Neural crest cell (in vitro differentiated cells): ENCODE data around the gene NUMBL. TPM values are rescaled to one million over a fixed set of nuclear protein-coding genes. Genes with fewer than 3 reads are reported as not detected.

Source experiments
- DNase-seq: peaks from one replicate; pipeline ENCODE4 v3.0.0; 2021; ENCODE audit warnings: low read depth, mixed read lengths, low spot score
- H3K27ac Mint-ChIP-seq: one replicate; pipeline ENCODE4 v1.8.0; 2021; ENCODE audit warnings: mild to moderate bottlenecking, mixed read lengths; ENCODE audit not compliant: unreplicated experiment
- H3K27me3 Mint-ChIP-seq: 2 replicates; pipeline ENCODE4 v1.8.0; 2021; ENCODE audit warnings: low read depth, mild to moderate bottlenecking, mixed read lengths
- H3K36me3 Mint-ChIP-seq: 2 replicates; pipeline ENCODE4 v1.8.0; 2021; ENCODE audit warnings: low read depth, mild to moderate bottlenecking, mixed read lengths
- H3K4me1 Mint-ChIP-seq: 2 replicates; pipeline ENCODE4 v1.8.0; 2021; ENCODE audit warnings: mixed read lengths
- H3K4me3 Mint-ChIP-seq: one replicate; pipeline ENCODE4 v1.8.0; 2021; ENCODE audit warnings: mild to moderate bottlenecking, mixed read lengths
- H3K9me3 Mint-ChIP-seq: 2 replicates; pipeline ENCODE4 v1.8.0; 2021; ENCODE audit warnings: mixed read lengths
- total RNA-seq: library from RNA; stranded (reverse); gene quantifications from 2 replicates; pipeline ENCODE4 v1.2.1, GENCODE V29; 2021
- TF ChIP-seq, protein P1 (sequence below): fragments of 200-600 bp; sonication (generic); conservative IDR thresholded peaks from 2 replicates; pipeline ENCODE4 v1.5.0; 2021; ENCODE audit warnings: antibody characterized with exemption, mild to moderate bottlenecking

Gene NUMBL
- total RNA-seq, 1 donor from 2014 or later: 26.8 TPM

DNA sequence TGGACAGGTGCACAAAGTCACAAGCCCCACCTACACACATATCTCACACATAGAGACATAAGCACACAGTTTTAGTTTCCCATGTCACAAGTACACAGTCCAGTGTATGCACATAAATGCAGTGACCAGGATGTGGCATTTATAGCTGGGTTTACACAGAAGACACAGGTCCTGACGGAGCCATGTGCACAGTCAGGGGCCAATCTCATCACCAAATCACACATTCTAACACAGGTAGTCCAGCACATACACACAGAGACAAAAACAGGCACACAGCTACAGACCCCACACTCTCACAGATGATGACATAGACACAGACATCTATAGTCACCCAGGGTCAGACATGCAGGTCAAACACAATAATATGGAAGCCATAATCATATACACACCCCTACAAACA, 2.1 kb downstream of the NUMBL start:
- H3K9me3 Mint-ChIP-seq: no peaks in the 10 kb centered on the region
- H3K4me1 Mint-ChIP-seq: peaks cover 5% of the 10 kb centered on the region

DNA sequence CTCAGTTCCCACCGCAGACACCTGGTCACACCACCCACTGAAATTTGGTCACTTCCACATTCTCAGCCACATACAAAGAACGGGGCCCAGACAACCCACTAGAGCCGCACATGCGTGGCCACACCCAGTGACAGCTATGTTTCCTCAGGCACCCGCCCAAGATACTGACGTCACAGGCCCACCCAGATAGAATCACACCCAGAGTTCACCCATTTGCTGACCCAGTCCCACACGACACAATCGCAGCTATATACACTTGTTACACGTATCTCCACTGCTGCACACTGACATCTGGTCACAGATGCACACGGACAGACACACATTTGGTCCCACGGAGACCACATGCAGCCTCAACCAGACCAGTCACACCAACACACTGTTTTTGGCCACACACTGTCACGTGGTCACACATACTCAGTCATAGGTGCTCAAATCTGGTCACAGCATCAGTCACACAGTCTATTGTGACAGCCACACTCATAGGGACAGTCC, 2.9 kb downstream of the NUMBL start:
- peaks cover 5% of the 10 kb centered on the region for H3K4me1 Mint-ChIP-seq
- H3K27ac Mint-ChIP-seq: no peak overlapping the region
- peaks cover 13% of the 10 kb centered on the region for H3K36me3 Mint-ChIP-seq
- no peak overlapping the region for H3K4me3 Mint-ChIP-seq
- no peak for DNase-seq
- TF ChIP-seq, protein P1, sequence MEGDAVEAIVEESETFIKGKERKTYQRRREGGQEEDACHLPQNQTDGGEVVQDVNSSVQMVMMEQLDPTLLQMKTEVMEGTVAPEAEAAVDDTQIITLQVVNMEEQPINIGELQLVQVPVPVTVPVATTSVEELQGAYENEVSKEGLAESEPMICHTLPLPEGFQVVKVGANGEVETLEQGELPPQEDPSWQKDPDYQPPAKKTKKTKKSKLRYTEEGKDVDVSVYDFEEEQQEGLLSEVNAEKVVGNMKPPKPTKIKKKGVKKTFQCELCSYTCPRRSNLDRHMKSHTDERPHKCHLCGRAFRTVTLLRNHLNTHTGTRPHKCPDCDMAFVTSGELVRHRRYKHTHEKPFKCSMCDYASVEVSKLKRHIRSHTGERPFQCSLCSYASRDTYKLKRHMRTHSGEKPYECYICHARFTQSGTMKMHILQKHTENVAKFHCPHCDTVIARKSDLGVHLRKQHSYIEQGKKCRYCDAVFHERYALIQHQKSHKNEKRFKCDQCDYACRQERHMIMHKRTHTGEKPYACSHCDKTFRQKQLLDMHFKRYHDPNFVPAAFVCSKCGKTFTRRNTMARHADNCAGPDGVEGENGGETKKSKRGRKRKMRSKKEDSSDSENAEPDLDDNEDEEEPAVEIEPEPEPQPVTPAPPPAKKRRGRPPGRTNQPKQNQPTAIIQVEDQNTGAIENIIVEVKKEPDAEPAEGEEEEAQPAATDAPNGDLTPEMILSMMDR: no peak
- peaks cover 2% of the 10 kb centered on the region for H3K27me3 Mint-ChIP-seq
- no peaks in the 10 kb centered on the region for H3K9me3 Mint-ChIP-seq

More for the DNA sequence above, 2.1 kb downstream of the NUMBL start:
- peaks cover 2% of the 10 kb centered on the region for H3K27me3 Mint-ChIP-seq
- H3K36me3 Mint-ChIP-seq: peaks cover 11% of the 10 kb centered on the region
- H3K27ac Mint-ChIP-seq: no peak overlapping the region
- TF ChIP-seq, protein P1: no peak
- no peak for DNase-seq
- no peak overlapping the region for H3K4me3 Mint-ChIP-seq

DNA sequence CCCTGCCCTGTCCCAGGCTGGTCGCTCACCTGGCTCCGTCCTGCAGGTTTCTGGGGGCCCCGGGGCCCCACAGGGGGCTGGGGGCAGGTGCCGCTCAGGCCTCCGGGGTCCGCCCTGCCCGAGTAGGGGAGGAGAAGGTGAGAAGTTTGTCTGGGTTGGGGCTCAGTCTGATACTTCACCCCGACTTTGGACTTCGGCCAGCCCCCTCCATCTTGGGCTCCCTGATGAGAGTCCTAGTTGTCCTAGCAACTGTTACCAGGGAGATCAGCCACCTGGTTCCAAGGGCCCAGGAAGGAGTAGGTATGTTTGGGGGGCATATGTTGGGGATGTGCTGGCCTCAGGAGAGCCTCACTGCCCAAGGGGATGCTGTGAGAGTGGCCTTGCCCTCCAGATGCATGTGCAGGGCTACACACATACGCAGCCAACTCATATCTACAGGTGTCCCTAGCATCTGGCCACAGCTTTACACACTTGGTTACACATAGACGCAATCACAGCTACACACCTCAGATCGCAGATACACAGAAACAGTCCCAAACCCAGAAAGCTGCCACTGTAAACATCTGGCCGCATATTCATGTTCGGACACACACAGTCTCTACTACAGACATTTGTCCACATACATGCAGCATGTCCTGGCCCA, 3.4 kb downstream of the NUMBL start:
- no peaks in the 10 kb centered on the region for H3K9me3 Mint-ChIP-seq
- H3K4me3 Mint-ChIP-seq: no peak overlapping the region
- DNase-seq: no peak
- TF ChIP-seq, protein P1: no peak
- H3K36me3 Mint-ChIP-seq: peaks cover 13% of the 10 kb centered on the region
- H3K27ac Mint-ChIP-seq: no peak overlapping the region
- peaks cover 2% of the 10 kb centered on the region for H3K27me3 Mint-ChIP-seq
- H3K4me1 Mint-ChIP-seq: peaks cover 5% of the 10 kb centered on the region

DNA sequence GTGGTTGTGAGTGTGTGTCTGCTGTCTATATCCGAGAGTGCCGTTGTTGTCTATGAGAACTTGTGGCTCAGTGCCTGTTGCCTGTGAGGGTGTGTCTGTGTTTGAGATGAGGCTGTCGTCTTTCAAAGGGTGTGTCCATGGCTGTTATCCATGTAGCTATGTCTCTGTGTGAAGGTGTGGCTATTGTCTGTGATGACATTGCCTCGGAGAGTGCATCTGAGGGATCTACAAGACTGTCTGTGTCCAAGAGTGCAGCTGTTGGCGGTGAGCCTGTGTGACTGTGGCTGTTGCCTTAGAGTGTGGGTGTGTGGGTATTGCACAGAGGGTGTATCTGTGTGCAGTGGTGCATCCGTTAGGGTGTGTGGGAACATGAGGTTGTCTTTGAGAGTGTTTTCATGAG, 4.9 kb downstream of the NUMBL start:
- H3K27me3 Mint-ChIP-seq: no peaks in the 10 kb centered on the region
- no peaks in the 10 kb centered on the region for H3K9me3 Mint-ChIP-seq
- H3K36me3 Mint-ChIP-seq: peaks cover 13% of the 10 kb centered on the region
- no peak overlapping the region for H3K27ac Mint-ChIP-seq
- no peak overlapping the region for H3K4me3 Mint-ChIP-seq
- DNase-seq: no peak
- TF ChIP-seq, protein P1: no peak
- peaks cover under 1% of the 10 kb centered on the region for H3K4me1 Mint-ChIP-seq

DNA sequence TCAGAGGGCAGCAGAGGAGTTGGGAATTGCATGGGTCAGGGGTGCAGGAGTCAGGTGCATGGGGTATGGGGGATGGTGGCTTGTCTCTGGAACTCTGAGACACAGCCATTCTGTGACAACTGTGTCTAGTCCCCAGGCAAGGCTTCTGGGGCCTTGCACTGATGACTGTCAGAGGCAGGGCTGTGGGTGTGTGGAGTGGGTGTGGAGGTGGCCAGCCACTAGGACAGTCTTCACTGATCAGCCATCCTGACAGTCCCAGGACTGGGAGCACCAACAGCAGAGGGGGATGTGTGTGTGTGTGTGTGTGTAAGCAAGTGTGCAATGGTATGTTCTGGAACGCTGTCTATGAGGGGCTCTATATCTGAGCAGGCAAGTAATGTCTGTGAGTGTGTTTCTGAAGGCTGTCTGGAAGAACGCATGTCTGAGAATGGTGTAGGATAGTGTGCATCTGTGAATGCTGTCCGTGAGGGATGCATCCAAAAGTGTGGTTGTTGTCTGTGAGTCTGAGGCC, 5.4 kb downstream of the NUMBL start:
- TF ChIP-seq, protein P1: no peak
- Mint-ChIP-seq H3K4me1 (no peaks in the 10 kb centered on the region), H3K9me3 (no peaks in the 10 kb centered on the region), H3K4me3 (no peak overlapping the region), H3K27me3 (no peaks in the 10 kb centered on the region), H3K36me3 (peaks cover 13% of the 10 kb centered on the region), H3K27ac (no peak overlapping the region)
- DNase-seq: no peak
